HepG2 (cell line): ENCODE data around the gene MARK2. TPM values are rescaled to one million over a fixed set of nuclear protein-coding genes. Genes with fewer than 3 reads are reported as not detected.

Experiments used
- HNF4G ChIP-seq, 2 experiments: sonication (generic) in 1 of 2; formaldehyde crosslinking in 1 of 2; IDR thresholded peaks; 2 replicates each; pipeline versions ENCODE4 v1.4.0 to v1.6.1; 2011 to 2020; ENCODE audit warnings: borderline replicate concordance in 2 of 2, low read depth in 2 of 2, mild to moderate bottlenecking in 2 of 2, low read length in 1 of 2, missing genetic modification reagents in 1 of 2, moderate library complexity in 1 of 2
- HNRNPL ChIP-seq: fragments of 200-400 bp; formaldehyde crosslinking; IDR thresholded peaks from 2 replicates; pipeline ENCODE4 v1.6.1; 2017; ENCODE audit warnings: mild to moderate bottlenecking, low read depth, low read length
- JDP2 ChIP-seq: sonication (generic); formaldehyde crosslinking; IDR thresholded peaks from 2 replicates; pipeline ENCODE4 v1.8.1; 2022; ENCODE audit warnings: missing genetic modification reagents, borderline replicate concordance
- JUND ChIP-seq: sonication (generic); formaldehyde crosslinking; IDR thresholded peaks from 2 replicates; pipeline ENCODE4 v1.8.0; 2022; ENCODE audit warnings: mild to moderate bottlenecking, missing genetic modification reagents
- KLF11 ChIP-seq: IDR thresholded peaks from 2 replicates; pipeline ENCODE4 v1.6.1; 2016; ENCODE audit warnings: missing compliant biosample characterization
- MEIS1 ChIP-seq: sonication (generic); formaldehyde crosslinking; IDR thresholded peaks from 2 replicates; pipeline ENCODE4 v1.9.0; 2021; ENCODE audit warnings: mild to moderate bottlenecking, missing genetic modification reagents, moderate library complexity, borderline replicate concordance
- PATZ1 ChIP-seq: sonication (generic); formaldehyde crosslinking; IDR thresholded peaks from 2 replicates; pipeline ENCODE4 v1.4.0; 2020; ENCODE audit warnings: missing genetic modification reagents
- PAXIP1 ChIP-seq: sonication (generic); formaldehyde crosslinking; conservative IDR thresholded peaks from 2 replicates; pipeline ENCODE4 v1.4.0; 2020; ENCODE audit warnings: mild to moderate bottlenecking, missing genetic modification reagents, moderate library complexity
- PRMT3 ChIP-seq: sonication (generic); formaldehyde crosslinking; IDR thresholded peaks from 2 replicates; pipeline ENCODE4 v1.8.1; 2022; ENCODE audit warnings: low read depth, mild to moderate bottlenecking, moderate library complexity, missing genetic modification reagents, borderline replicate concordance
- PRPF4 ChIP-seq: fragments of 200-400 bp; formaldehyde crosslinking; IDR thresholded peaks from 2 replicates; pipeline ENCODE4 v1.6.1; 2016; ENCODE audit warnings: low read length, low read depth; ENCODE audit not compliant: poor library complexity, severe bottlenecking
- TAF15 ChIP-seq: fragments of 200-400 bp; formaldehyde crosslinking; IDR thresholded peaks from one replicate; pipeline ENCODE4 v1.6.1; 2018; ENCODE audit warnings: mild to moderate bottlenecking, low read depth, low read length; ENCODE audit not compliant: poor library complexity, severe bottlenecking
- XBP1 ChIP-seq: sonication (generic); formaldehyde crosslinking; IDR thresholded peaks from 2 replicates; pipeline ENCODE4 v1.5.0; 2020; ENCODE audit warnings: missing genetic modification reagents
- ZKSCAN1 ChIP-seq: fragments of 150-350 bp; IDR thresholded peaks from 2 replicates; pipeline ENCODE4 v1.6.1; 2014; ENCODE audit warnings: low read length
- ZNF160 ChIP-seq: sonication (generic); formaldehyde crosslinking; IDR thresholded peaks from 2 replicates; pipeline ENCODE4 v1.8.0; 2022; ENCODE audit warnings: mild to moderate bottlenecking, inconsistent platforms, missing genetic modification reagents
- ZNF207 ChIP-seq: fragments of 450-650 bp; IDR thresholded peaks from 2 replicates; pipeline ENCODE4 v1.6.1; 2016; ENCODE audit warnings: antibody characterized with exemption, borderline replicate concordance
- ZNF468 ChIP-seq: sonication (generic); formaldehyde crosslinking; IDR thresholded peaks from 2 replicates; pipeline ENCODE4 v1.8.0; 2022; ENCODE audit warnings: mild to moderate bottlenecking, moderate library complexity, missing genetic modification reagents
- ZNF713 ChIP-seq: sonication (generic); formaldehyde crosslinking; IDR thresholded peaks from 2 replicates; pipeline ENCODE4 v1.4.0; 2020; ENCODE audit warnings: mild to moderate bottlenecking, missing genetic modification reagents
- ZNF850 ChIP-seq: sonication (generic); formaldehyde crosslinking; conservative IDR thresholded peaks from 2 replicates; pipeline ENCODE4 v1.9.0; 2021; ENCODE audit warnings: mild to moderate bottlenecking, missing genetic modification reagents
- polyA plus RNA-seq, 8 experiments: library from polyadenylated mRNA; depleted of rRNA in 3 of 8; stranded (reverse) in 7 of 8; unstranded in 1 of 8; fragments of >200 nt; fragmentation: Illumina TruSeq in 4 of 8; extraction: Trizol in 4 of 8; gene quantifications; 2 replicates each; pipeline versions ENCODE4 v1.2.1 to v1.2.3, GENCODE V29; 2011 to 2016; ENCODE audit warnings: low read depth in 4 of 8, missing spikeins in 1 of 8, mixed read lengths in 1 of 8; ENCODE audit not compliant: insufficient read depth in 1 of 8
- total RNA-seq, 5 experiments: library from RNA; depleted of rRNA; stranded (reverse); fragments of >200 nt; fragmentation: Illumina TruSeq; extraction: Trizol; gene quantifications; 2 replicates each; pipeline ENCODE4 v1.2.3, GENCODE V29; 2016; ENCODE audit warnings: low read depth in 1 of 5

MARK2 gene
- total and polyA plus RNA-seq, 2 of the 13 experiments (the other 11 are each of a cell fraction or from before 2014, with no cell fraction given): 13.5 to 13.9 TPM

- peak; percentile 63; the same call in 1 of the 2 replicates for TF ChIP-seq ZKSCAN1
- no peak for TF ChIP-seq PRPF4
- peak; percentile 84 for TF ChIP-seq JUND
- TF ChIP-seq HNF4G (IDR thresholded peaks at IDR 0.05; ENCODE audit: borderline replicate concordance, low read depth, low read length): 0 out of 2 replicates have a peak, but pooled peaks have one; percentile 12
- no peak for TF ChIP-seq HNF4G (CRISPR knock-in tag; IDR thresholded peaks at IDR 0.05; ENCODE audit: borderline replicate concordance, low read depth)
- 0 out of 2 replicates have a peak, but pooled peaks have one; percentile 56 for TF ChIP-seq MEIS1 (CRISPR knock-in tag)
- TF ChIP-seq PRMT3 (CRISPR knock-in tag): no peak
- TF ChIP-seq HNRNPL: 0 out of 2 replicates have a peak, but pooled peaks have one; percentile 66
- no peak for TF ChIP-seq ZNF160
- no peak for TF ChIP-seq JDP2 (CRISPR knock-in tag)
- peak; percentile 67 for TF ChIP-seq PAXIP1 (CRISPR knock-in tag)
- TF ChIP-seq KLF11: no peak
- no peak for TF ChIP-seq ZNF207
- no peak for TF ChIP-seq ZNF468 (CRISPR knock-in tag)
- no peak for TF ChIP-seq TAF15
- no peak for TF ChIP-seq XBP1 (CRISPR knock-in tag)
- 0 out of 2 replicates have a peak, but pooled peaks have one; percentile 47 for TF ChIP-seq ZNF850 (CRISPR knock-in tag)
- TF ChIP-seq PATZ1 (CRISPR knock-in tag): peak; percentile 77
- no peak for TF ChIP-seq ZNF713 (CRISPR knock-in tag)
Measured at GRCh38 chr11:63944987-63945386, 106.1 kb downstream of the MARK2 start (continued).
